NOMO-1 (cell line): ENCODE results near the gene HMX1.

Experiments used
- DNase-seq, 2 experiments: peaks; one replicate each; lab custom pipeline; 2025; ENCODE audit not compliant: unreplicated experiment in 2 of 2; lab: John Stamatoyannopoulos, UW

The HMX1 gene

GRCh38 chr4:8871417-8872401, at the start of gene HMX1:
TSS of gene HMX1 (minus strand) at chr4:8871839. CDS start at chr4:8871614, 225 bp downstream.
- no peak for DNase-seq

- DNase-seq = no peak
Measured at GRCh38 chr4:8920969-8921368, 49.3 kb upstream of the HMX1 start.

GRCh38 chr4:8920289-8920965, 48.8 kb upstream of the HMX1 start:
- no peak for DNase-seq

GRCh38 chr4:8919651-8920288, 48.1 kb upstream of the HMX1 start:
- no peak for DNase-seq

GRCh38 chr4:8917868-8918783, 46.5 kb upstream of the HMX1 start:
- DNase-seq = peak in 1 of 2 experiments; percentile 19

- no peak for DNase-seq
Measured at GRCh38 chr4:8917321-8917811, 45.7 kb upstream of the HMX1 start.

GRCh38 chr4:8916906-8917305, 45.3 kb upstream of the HMX1 start:
- DNase-seq = no peak

GRCh38 chr4:8916351-8916885, 44.8 kb upstream of the HMX1 start:
- no peak for DNase-seq

- DNase-seq = no peak
Measured at GRCh38 chr4:8915201-8916200, 43.9 kb upstream of the HMX1 start.

GRCh38 chr4:8914461-8915171, 43.0 kb upstream of the HMX1 start:
- no peak for DNase-seq

- DNase-seq = no peak
Measured at GRCh38 chr4:8913858-8914460, 42.3 kb upstream of the HMX1 start.

GRCh38 chr4:8913121-8913857, 41.6 kb upstream of the HMX1 start:
- DNase-seq = no peak

- DNase-seq = no peak
Measured at GRCh38 chr4:8912506-8912905, 40.9 kb upstream of the HMX1 start.

- no peak for DNase-seq
Measured at GRCh38 chr4:8912089-8912455, 40.4 kb upstream of the HMX1 start.

- no peak for DNase-seq
Measured at GRCh38 chr4:8911316-8912088, 39.9 kb upstream of the HMX1 start.

- no peak for DNase-seq
Measured at GRCh38 chr4:8910822-8911315, 39.2 kb upstream of the HMX1 start.
